Smooth muscle cell (in vitro differentiated cells): ENCODE data around the gene GBGT1. TPM values are rescaled to one million over a fixed set of nuclear protein-coding genes. Genes with fewer than 3 reads are reported as not detected.

ENCODE experiments used
- DNase-seq: peaks from one replicate; lab custom pipeline; 2025; ENCODE audit not compliant: unreplicated experiment; lab: John Stamatoyannopoulos, UW
- H2AFZ ChIP-seq: fragments of 200-600 bp; sonication (generic); 2 replicates; pipeline ENCODE4 v1.6.0; 2016; ENCODE audit warnings: antibody characterized with exemption, low read depth, mild to moderate bottlenecking
- H3F3A ChIP-seq: fragments of 200-600 bp; sonication (generic); 2 replicates; pipeline ENCODE4 v1.6.0; 2017; ENCODE audit warnings: antibody characterized with exemption, low read depth
- H3K27ac ChIP-seq: fragments of 200-600 bp; sonication (generic); 2 replicates; pipeline ENCODE4 v1.5.1; 2016; ENCODE audit warnings: low read depth, mild to moderate bottlenecking
- H3K27me3 ChIP-seq: fragments of 200-600 bp; sonication (generic); 2 replicates; pipeline ENCODE4 v1.6.1; 2016; ENCODE audit warnings: low read depth, mild to moderate bottlenecking
- H3K36me3 ChIP-seq: fragments of 200-600 bp; sonication (generic); 2 replicates; pipeline ENCODE4 v1.5.1; 2016; ENCODE audit warnings: low read depth
- H3K4me1 ChIP-seq: fragments of 200-600 bp; sonication (generic); 2 replicates; pipeline ENCODE4 v1.5.1; 2016; ENCODE audit warnings: low read depth
- H3K4me2 ChIP-seq: fragments of 200-600 bp; sonication (generic); 2 replicates; pipeline ENCODE4 v1.6.0; 2016; ENCODE audit warnings: mild to moderate bottlenecking
- H3K4me3 ChIP-seq: fragments of 200-600 bp; sonication (generic); 2 replicates; pipeline ENCODE4 v1.5.1; 2016; ENCODE audit warnings: mild to moderate bottlenecking
- H3K79me2 ChIP-seq: fragments of 200-600 bp; sonication (generic); 2 replicates; pipeline ENCODE4 v1.6.0; 2016; ENCODE audit warnings: low read depth, mild to moderate bottlenecking
- H3K9ac ChIP-seq: fragments of 200-600 bp; sonication (generic); 2 replicates; pipeline ENCODE4 v1.6.0; 2016; ENCODE audit warnings: low read depth
- H3K9me3 ChIP-seq: fragments of 200-600 bp; sonication (generic); replicated peaks from 2 replicates; pipeline ENCODE4 v1.5.1; 2016; ENCODE audit warnings: low read depth
- H4K20me1 ChIP-seq: fragments of 200-600 bp; sonication (generic); 2 replicates; pipeline ENCODE4 v1.6.0; 2016; ENCODE audit warnings: low read depth
- WGBS: methylation state at CpG from one replicate; pipeline ENCODE4 v1.1.7; 2016; ENCODE audit warnings: low lambda C conversion rate; 5-methylcytosine and 5-hydroxymethylcytosine counted together
- polyA plus RNA-seq: library from polyadenylated mRNA; unstranded; fragments of >200 nt; fragmentation: Nextera tagmentation; extraction: Ambion mirVana; gene quantifications from 2 replicates; pipeline ENCODE4 v1.2.1, GENCODE V29; 2016
- total RNA-seq: library from RNA; depleted of rRNA; stranded (reverse); fragments of >200 nt; gene quantifications from 2 replicates; pipeline ENCODE4 v1.2.3, GENCODE V29; 2014
- TF ChIP-seq, protein P1 (sequence below): fragments of 200-600 bp; sonication (generic); IDR thresholded peaks from 2 replicates; pipeline ENCODE4 v1.5.1; 2017; ENCODE audit warnings: borderline replicate concordance, mild to moderate bottlenecking, antibody characterized with exemption; ENCODE audit not compliant: insufficient read depth, poor library complexity, severe bottlenecking

Gene GBGT1
- total and polyA plus RNA-seq, 2 experiments from 2014 or later: 4.5 to 11.3 TPM

DNA sequence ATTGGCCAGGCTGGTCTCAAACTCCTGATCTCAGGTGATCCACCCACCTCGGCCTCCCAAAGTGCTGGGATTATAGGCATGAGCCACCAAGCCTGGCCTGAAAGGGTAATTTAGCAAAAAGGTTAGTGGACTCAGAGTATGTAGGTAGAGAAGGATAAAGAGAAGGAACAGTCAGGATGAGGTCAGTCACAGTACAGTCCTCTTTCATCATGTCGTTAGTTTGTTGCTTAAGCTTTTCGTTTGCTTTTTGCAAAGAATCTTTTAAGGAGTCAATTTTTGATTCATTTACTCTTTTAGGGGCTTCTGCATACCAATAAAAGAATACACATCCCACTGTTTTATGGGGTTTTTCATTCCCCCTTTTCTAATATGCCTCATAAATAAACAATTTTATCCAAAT lies 17.8 kb upstream of the GBGT1 start:
- Histone ChIP-seq H3K4me3 (no peak overlapping the region), H3K4me1 (no peaks in the 10 kb centered on the region), H3K9me3 (no peaks in the 10 kb centered on the region), H3K79me2 (no peaks in the 10 kb centered on the region), H3F3A (peaks cover 4% of the 10 kb centered on the region), H4K20me1 (no peaks in the 10 kb centered on the region), H2AFZ (no peak overlapping the region), H3K36me3 (no peaks in the 10 kb centered on the region), H3K27me3 (peaks cover 17% of the 10 kb centered on the region), H3K9ac (no peak overlapping the region), H3K27ac (no peak overlapping the region), H3K4me2 (no peak overlapping the region)
- TF ChIP-seq, protein P1, sequence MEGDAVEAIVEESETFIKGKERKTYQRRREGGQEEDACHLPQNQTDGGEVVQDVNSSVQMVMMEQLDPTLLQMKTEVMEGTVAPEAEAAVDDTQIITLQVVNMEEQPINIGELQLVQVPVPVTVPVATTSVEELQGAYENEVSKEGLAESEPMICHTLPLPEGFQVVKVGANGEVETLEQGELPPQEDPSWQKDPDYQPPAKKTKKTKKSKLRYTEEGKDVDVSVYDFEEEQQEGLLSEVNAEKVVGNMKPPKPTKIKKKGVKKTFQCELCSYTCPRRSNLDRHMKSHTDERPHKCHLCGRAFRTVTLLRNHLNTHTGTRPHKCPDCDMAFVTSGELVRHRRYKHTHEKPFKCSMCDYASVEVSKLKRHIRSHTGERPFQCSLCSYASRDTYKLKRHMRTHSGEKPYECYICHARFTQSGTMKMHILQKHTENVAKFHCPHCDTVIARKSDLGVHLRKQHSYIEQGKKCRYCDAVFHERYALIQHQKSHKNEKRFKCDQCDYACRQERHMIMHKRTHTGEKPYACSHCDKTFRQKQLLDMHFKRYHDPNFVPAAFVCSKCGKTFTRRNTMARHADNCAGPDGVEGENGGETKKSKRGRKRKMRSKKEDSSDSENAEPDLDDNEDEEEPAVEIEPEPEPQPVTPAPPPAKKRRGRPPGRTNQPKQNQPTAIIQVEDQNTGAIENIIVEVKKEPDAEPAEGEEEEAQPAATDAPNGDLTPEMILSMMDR: no peak
- WGBS: 84% methylated on average over 3 of the region's 3 CpGs
- DNase-seq: no peak

DNA sequence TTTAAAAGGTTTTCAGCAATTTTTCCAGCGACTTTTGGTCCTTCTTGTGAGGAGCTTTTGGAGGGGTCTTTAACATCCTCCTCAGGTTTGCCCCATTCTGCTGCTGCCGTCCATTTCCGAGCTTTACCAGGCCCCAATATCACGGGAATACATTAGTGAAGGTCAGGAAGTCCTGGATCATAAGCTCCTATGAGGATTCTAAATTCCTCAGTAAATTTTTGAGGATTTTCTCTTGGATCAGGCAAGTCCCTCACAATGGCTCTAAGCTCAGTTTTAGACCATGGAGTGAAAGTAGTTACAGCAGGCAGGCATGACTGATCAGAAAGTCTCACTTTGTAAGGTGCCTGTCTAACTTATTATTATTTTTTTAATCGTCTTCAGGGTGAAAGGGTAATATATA lies 17.2 kb upstream of the GBGT1 start:
- peaks cover 17% of the 10 kb centered on the region for H3K27me3 ChIP-seq
- no peaks in the 10 kb centered on the region for H3K4me1 ChIP-seq
- no peak overlapping the region for H3K4me2 ChIP-seq
- WGBS: 82% methylated on average over 5 of the region's 5 CpGs
- no peaks in the 10 kb centered on the region for H4K20me1 ChIP-seq
- no peak overlapping the region for H3K4me3 ChIP-seq
- no peak overlapping the region for H3K27ac ChIP-seq
- H3K9ac ChIP-seq: no peak overlapping the region
- DNase-seq: no peak
- H2AFZ ChIP-seq: no peak overlapping the region
- H3K9me3 ChIP-seq: no peaks in the 10 kb centered on the region
- H3K36me3 ChIP-seq: no peaks in the 10 kb centered on the region
- H3K79me2 ChIP-seq: no peaks in the 10 kb centered on the region
- TF ChIP-seq, protein P1: no peak
- peaks cover 4% of the 10 kb centered on the region for H3F3A ChIP-seq

DNA sequence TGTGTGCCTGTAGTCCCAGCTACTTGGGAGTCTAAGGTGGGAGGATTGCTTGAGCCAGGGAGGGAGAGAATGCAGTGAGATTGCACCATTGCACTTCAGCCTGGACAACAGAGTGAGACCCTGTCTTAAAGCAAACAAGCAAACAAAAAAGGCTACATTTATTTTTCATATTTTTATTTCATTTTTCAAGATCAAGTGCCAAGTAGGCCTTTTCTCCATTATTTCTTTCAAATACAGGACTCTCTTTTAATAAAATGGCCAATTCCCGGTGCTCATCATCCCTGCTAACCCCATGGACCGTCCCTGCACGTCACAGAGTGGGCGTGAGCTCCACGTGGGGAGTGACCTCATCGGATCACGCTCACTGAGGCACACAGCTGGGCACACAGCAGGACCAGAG lies 9.3 kb upstream of the GBGT1 start:
- no peak for DNase-seq
- Histone ChIP-seq H3K9me3 (no peaks in the 10 kb centered on the region), H3K4me1 (no peaks in the 10 kb centered on the region), H4K20me1 (no peaks in the 10 kb centered on the region), H3K27ac (no peak overlapping the region), H2AFZ (no peak overlapping the region), H3K4me3 (no peak overlapping the region), H3K27me3 (peaks cover 16% of the 10 kb centered on the region), H3K4me2 (no peak overlapping the region), H3K9ac (no peak overlapping the region), H3K36me3 (no peaks in the 10 kb centered on the region), H3F3A (no peaks in the 10 kb centered on the region), H3K79me2 (no peaks in the 10 kb centered on the region)
- WGBS: 85% methylated on average over 7 of the region's 7 CpGs
- TF ChIP-seq, protein P1: no peak

DNA sequence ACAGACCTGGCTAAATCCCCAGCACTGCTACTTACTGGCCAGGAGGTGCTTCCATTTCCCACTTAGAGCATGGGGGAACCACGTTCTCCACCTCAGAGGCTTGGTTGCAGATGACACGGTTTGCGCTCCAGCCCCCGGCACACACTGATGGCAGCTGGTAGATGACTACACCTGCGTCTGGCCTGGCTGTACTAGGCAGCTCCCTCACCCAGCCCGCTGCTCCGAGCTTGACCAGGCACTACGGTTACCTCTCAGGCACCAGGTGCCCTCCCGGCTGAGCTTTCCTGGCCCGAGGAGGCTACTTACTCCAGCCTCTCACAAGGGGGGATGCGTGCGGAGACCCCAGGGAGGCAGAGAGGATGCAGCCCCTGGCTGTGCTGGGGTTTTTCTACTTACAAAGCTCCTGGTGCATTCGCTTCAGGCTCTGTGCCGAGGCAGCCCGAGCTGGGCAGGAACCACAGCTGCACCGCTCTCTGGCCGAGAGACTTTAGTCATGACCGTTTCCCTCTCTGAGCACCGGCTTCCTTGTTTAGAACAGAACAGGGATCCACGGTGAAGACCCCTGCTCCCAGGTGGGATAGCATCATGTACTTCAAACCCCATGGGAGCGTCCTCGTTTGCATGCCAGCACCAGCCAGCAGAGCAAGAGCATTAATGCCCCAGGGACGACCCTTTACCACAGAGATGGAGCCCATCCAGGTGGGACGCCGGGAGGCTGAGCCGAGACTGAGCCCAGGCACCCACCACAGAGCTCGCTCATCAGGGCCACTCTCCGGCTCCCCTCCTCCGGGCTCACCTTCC lies 7.6 kb upstream of the GBGT1 start:
- no peak overlapping the region for H3K9ac ChIP-seq
- H3K4me2 ChIP-seq: no peak overlapping the region
- H3K27ac ChIP-seq: no peak overlapping the region
- no peaks in the 10 kb centered on the region for H3K9me3 ChIP-seq
- H3F3A ChIP-seq: no peaks in the 10 kb centered on the region
- no peaks in the 10 kb centered on the region for H3K79me2 ChIP-seq
- DNase-seq: no peak
- no peaks in the 10 kb centered on the region for H3K4me1 ChIP-seq
- TF ChIP-seq, protein P1: no peak
- H2AFZ ChIP-seq: no peak overlapping the region
- WGBS: 91% methylated on average over 29 of the region's 29 CpGs
- H3K4me3 ChIP-seq: no peak overlapping the region
- H4K20me1 ChIP-seq: no peaks in the 10 kb centered on the region
- peaks cover 7% of the 10 kb centered on the region for H3K27me3 ChIP-seq
- no peaks in the 10 kb centered on the region for H3K36me3 ChIP-seq
